GM10266 (cell line): ENCODE measurements around the gene PRR15L.
A peak's percentile ranks its signal among the peaks of the same experiment; 100 is the strongest.

ENCODE experiments used
- DNase-seq: peaks from one replicate; pipeline ENCODE4 v3.0.0; 2012; ENCODE audit errors: extremely low spot score
- CTCF ChIP-seq: IDR thresholded peaks from 2 replicates; pipeline ENCODE4 v1.5.1; 2012; ENCODE audit warnings: mild to moderate bottlenecking, low read depth; ENCODE audit not compliant: control insufficient read depth, insufficient read depth; ENCODE audit errors: missing control alignments

PRR15L gene

GRCh38 chr17:47975823-47976205, 18.1 kb upstream of the PRR15L start:
- no peak for TF ChIP-seq CTCF
- DNase-seq = no peak

GRCh38 chr17:47975189-47975822, 17.6 kb upstream of the PRR15L start:
- DNase-seq = no peak
- TF ChIP-seq CTCF = no peak

GRCh38 chr17:47973541-47973940, 15.9 kb upstream of the PRR15L start:
- DNase-seq = no peak
- no peak for TF ChIP-seq CTCF

GRCh38 chr17:47970725-47971499, 13.2 kb upstream of the PRR15L start, which contains the start of gene CDK5RAP3:
TSS of gene CDK5RAP3 (plus strand) at chr17:47971113. CDS start at chr17:47971147, 34 bp downstream.
- peak; percentile 95 for DNase-seq
- TF ChIP-seq CTCF = peak; percentile 97

- TF ChIP-seq CTCF = no peak
Measured at GRCh38 chr17:47969930-47970724, 12.4 kb upstream of the PRR15L start.

GRCh38 chr17:47968836-47969235, 11.2 kb upstream of the PRR15L start:
- TF ChIP-seq CTCF = no peak

More at GRCh38 chr17:47969930-47970724, 12.4 kb upstream of the PRR15L start:
- DNase-seq = no peak

GRCh38 chr17:47967607-47968252, 10.0 kb upstream of the PRR15L start:
- no peak for TF ChIP-seq CTCF
- no peak for DNase-seq

More at GRCh38 chr17:47968836-47969235, 11.2 kb upstream of the PRR15L start:
- DNase-seq = no peak
